Measurements from ENCODE around the gene OR7G2. TPM values are rescaled to one million over a fixed set of nuclear protein-coding genes. Genes with fewer than 3 reads are reported as not detected.

The OR7G2 gene
- not detected for polyA plus RNA-seq

DNA sequence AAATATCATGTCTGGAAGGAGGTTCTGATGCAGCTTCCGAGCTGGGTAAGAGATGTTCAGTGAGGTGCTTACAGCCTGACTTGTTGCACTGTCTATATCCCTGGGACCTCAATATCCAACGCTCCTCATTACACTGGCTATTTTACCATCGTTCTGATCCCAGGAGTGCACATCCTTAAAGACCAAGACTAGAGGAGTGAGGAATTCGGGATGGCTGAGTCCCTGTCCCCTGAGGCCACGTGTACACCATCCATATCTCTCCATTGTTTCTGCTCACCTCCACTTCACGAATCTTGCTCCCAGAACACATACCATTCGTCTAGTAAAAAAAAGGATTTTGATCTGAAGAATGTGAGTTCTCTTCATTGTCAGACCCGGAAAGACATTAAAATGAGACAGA, at the start of gene OR7G2:
TSS of gene OR7G2 (minus strand) at position 101 of the 400 bp plus-strand sequence. CDS start 4,232 bp downstream, outside the sequence.
- WGBS, 3 donors: 55 to 65% (median 57%) methylated on average over 8 of the region's 8 CpGs

GRCh38 chr19:9156304-9156703, 49.0 kb upstream of the OR7G2 start:
- WGBS, 3 donors: 74 to 81% (median 75%) methylated on average over 1 of the region's 1 CpG
- H3K27ac ChIP-seq (ENCODE audit: low read depth, low read length): no peak overlapping the region

More for the DNA sequence above, at the start of gene OR7G2:
- no peak within 1 kb of the TSS for H3K27ac ChIP-seq (ENCODE audit: low read depth, low read length)

DNA sequence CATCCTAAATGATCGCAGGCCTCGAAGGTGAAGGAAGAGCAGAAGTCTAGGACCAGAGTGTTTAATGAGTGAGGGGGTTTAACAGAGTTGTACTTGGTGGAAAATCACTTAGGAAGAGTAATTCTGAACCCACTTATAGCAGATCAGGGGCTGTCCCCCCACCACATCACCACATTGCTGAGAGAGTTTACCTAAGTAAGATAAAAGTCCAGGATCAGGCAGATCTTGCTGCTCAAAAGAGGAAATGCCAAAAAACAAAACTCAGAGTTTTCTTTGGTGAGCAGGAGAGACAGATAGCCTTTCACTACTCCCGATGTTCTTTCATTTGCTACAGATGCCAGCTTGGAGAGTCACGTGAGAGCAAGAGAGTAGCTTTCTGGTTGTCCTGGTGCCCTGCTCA, 48.3 kb upstream of the OR7G2 start:
- 97 to 98% (median 98%) methylated on average over 4 of the region's 4 CpGs for whole genome bisulfite sequencing, 3 donors
- H3K27ac ChIP-seq (ENCODE audit: low read depth, low read length): no peak overlapping the region

- H3K27ac ChIP-seq (ENCODE audit: low read depth, low read length): no peak overlapping the region
- 95 to 98% (median 95%) methylated on average over 5 of the region's 5 CpGs for WGBS, 3 donors
Observed at GRCh38 chr19:9151367-9151766, 44.1 kb upstream of the OR7G2 start.

GRCh38 chr19:9150650-9151049, 43.4 kb upstream of the OR7G2 start:
- H3K27ac ChIP-seq (ENCODE audit: low read depth, low read length): no peak overlapping the region
- 96 to 100% (median 98%) methylated on average over 5 of the region's 5 CpGs for WGBS, 3 donors

- no peak overlapping the region for H3K27ac ChIP-seq (ENCODE audit: low read depth, low read length)
- 95 to 96% (median 95%) methylated on average over 4 of the region's 4 CpGs for WGBS, 3 donors
Observed at GRCh38 chr19:9149997-9150396, 42.7 kb upstream of the OR7G2 start.

GRCh38 chr19:9148697-9149096, 41.4 kb upstream of the OR7G2 start:
- 93 to 97% (median 95%) methylated on average over 3 of the region's 3 CpGs for WGBS, 3 donors

GRCh38 chr19:9146882-9147281, 39.6 kb upstream of the OR7G2 start:
- WGBS, 3 donors: 91 to 100% (median 96%) methylated on average over 1 of the region's 1 CpG
- H3K27ac ChIP-seq (ENCODE audit: low read depth, low read length): no peak overlapping the region

More at GRCh38 chr19:9148697-9149096, 41.4 kb upstream of the OR7G2 start:
- no peak overlapping the region for H3K27ac ChIP-seq (ENCODE audit: low read depth, low read length)

- no peak overlapping the region for H3K27ac ChIP-seq (ENCODE audit: low read depth, low read length)
- WGBS, 3 donors: 96 to 99% (median 97%) methylated on average over 5 of the region's 5 CpGs
Observed at GRCh38 chr19:9144920-9145319, 37.6 kb upstream of the OR7G2 start.

- H3K27ac ChIP-seq (ENCODE audit: low read depth, low read length): peak within 1 kb of the TSS; percentile 52
- 0% methylated on average over 42 to 43 of the region's 43 CpGs for WGBS, 3 donors
Observed at GRCh38 chr19:9140159-9140874, 33.0 kb upstream of the OR7G2 start, which contains the start of gene ZNF317. Gene ZNF317 (plus strand): TSS chr19:9140397. CDS start chr19:9156017, 15,620 bp downstream.

- no peak overlapping the region for H3K27ac ChIP-seq (ENCODE audit: low read depth, low read length)
- WGBS, 3 donors: 25 to 29% (median 28%) methylated on average over 8 of the region's 8 CpGs
Observed at GRCh38 chr19:9139609-9140158, 32.4 kb upstream of the OR7G2 start.

DNA sequence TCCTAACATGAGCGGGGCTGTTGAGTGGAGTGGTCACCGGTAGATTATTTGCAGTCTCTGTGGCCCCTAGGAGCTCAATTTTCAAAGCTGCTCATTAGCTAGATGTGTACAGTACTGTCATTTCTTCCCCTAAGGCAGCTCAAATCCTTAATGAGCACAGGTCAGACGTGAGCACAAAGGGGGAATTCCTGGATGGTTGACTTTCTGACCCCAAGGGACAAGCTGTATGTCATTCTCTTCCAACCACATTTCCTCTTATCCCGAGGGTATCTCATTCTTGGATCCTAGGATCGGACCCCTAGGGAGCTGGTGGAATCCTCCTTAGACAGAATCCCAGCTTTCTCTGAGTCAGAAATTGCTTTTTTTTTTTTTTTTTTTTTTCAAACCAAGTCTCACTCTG, 25.1 kb upstream of the OR7G2 start:
- 48 to 68% (median 67%) methylated on average over 5 of the region's 5 CpGs for WGBS, 3 donors
- no peak overlapping the region for H3K27ac ChIP-seq (ENCODE audit: low read depth, low read length)

DNA sequence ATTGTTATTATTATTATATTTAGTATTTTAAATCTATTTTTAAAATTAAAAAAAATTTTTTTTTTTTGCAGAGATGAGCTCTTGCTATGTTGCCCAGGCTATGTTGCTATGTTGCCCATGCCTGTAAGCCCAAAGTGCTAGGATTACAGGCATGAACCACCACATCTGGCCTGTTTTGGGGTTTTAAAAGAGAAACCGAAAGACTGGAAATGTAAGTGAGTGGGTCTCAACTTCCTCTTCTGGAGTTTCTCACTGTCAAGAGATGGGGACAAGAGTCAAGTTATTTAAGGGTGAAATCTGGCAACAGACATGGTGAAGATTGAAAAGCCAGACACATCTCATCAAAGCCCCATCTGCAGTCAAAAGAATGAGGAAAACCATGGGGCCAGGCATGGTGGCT, 23.7 kb upstream of the OR7G2 start:
- WGBS, 3 donors: 23 to 50% (median 30%) methylated on average over 1 of the region's 1 CpG
- no peak overlapping the region for H3K27ac ChIP-seq (ENCODE audit: low read depth, low read length)

DNA sequence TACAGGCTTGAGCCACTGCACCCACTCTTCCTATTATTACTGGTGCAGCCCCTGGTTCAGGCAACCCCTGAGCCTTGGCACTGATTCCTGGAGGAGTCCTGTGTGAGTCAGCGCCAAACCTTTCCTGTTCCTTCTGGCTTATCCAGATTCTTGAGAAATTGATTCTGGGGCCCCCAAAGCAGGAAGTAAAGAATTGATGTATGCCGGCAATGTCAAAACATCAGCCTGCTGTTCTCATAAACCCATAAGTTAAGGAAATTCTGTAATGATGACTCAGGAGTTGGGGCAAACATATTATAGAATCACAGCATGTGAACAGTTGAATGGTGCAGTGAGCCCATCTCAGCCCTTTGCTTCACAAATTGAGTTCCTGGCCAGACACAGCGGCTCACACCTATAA, 20.9 kb upstream of the OR7G2 start:
- no peak overlapping the region for H3K27ac ChIP-seq (ENCODE audit: low read depth, low read length)
- 47 to 59% (median 50%) methylated on average over 3 of the region's 3 CpGs for WGBS, 3 donors

- H3K27ac ChIP-seq (ENCODE audit: low read depth, low read length): no peak within 1 kb of the TSS
- 50 to 85% (median 76%) methylated on average over 1 of the region's 1 CpG for WGBS, 3 donors
Observed at GRCh38 chr19:9126900-9127405, 19.7 kb upstream of the OR7G2 start, which contains the start of gene OR7G3. Gene OR7G3 (minus strand): TSS chr19:9126950. CDS start chr19:9126950, 0 bp downstream.

DNA sequence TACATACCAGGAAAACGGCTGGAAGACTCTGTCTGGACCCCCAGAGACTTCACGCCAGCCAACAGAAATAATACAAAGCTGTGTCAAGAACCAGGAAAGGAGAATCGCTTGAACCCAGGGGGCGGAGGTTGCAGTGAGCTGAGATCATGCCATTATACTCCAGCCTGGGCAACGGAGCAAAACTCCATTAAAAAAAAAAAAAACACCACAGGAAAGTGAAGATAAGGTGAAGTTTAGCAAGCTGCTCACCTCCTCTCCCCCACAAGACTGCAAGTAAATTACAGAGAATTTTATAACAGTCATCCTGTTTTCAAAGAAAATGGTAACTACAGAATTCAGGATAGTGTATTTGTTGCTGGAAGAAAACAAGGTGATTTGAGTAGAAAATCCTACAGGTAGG, 9.3 kb upstream of the OR7G2 start:
- H3K27ac ChIP-seq (ENCODE audit: low read depth, low read length): no peak overlapping the region
- 46 to 55% (median 49%) methylated on average over 5 of the region's 5 CpGs for WGBS, 3 donors

GRCh38 chr19:9115307-9115813, 8.1 kb upstream of the OR7G2 start, which contains the start of gene OR7G1:
Gene OR7G1 (minus strand): TSS chr19:9115763. CDS start chr19:9115763, 0 bp downstream.
- WGBS, 3 donors: 76 to 83% (median 76%) methylated on average over 2 of the region's 2 CpGs
- no peak within 1 kb of the TSS for H3K27ac ChIP-seq (ENCODE audit: low read depth, low read length)

- H3K27ac ChIP-seq (ENCODE audit: low read depth, low read length): no peak overlapping the region
- WGBS, 3 donors: 36 to 68% (median 65%) methylated on average over 2 of the region's 2 CpGs
Observed at GRCh38 chr19:9109959-9110358, 2.7 kb upstream of the OR7G2 start.

DNA sequence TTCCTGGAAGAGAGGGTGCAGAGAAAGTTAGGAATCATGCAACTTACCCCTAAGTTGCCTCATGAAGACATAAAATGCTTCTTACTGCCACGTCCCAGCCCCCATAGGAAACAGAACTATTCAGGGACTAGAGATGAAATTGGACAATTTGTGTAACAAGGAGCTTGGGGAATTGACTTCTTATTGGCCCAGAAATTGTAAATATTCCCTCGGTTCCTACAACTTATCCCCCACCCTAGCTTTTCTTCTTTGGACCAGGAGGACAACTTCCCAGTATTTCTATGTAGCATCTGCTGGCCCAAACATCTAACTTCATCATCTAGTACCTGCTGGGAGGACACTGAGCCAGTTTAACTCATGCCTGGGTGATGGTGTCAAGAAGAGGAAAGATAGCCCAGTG, 20.5 kb downstream of the OR7G2 start, which contains the start of gene OR1M1:
TSS of gene OR1M1 (plus strand) at position 301 of the 400 bp plus-strand sequence. CDS start 6,184 bp downstream, outside the sequence.
- H3K27ac ChIP-seq (ENCODE audit: low read depth, low read length): no peak within 1 kb of the TSS
- 39 to 56% (median 51%) methylated on average over 2 of the region's 2 CpGs for WGBS, 3 donors
